Stimulated activated CD4-positive, alpha-beta T cell treated with anti-CD3 and anti-CD28 coated beads, Interleukin-15, amount 100 ng/mL, for 48 hours (primary cell): Measurements from ENCODE around the gene USP17L12.
"Not testable (repeated sequence)": the region's sequence is repeated elsewhere in the genome, so short reads cannot be mapped to it uniquely, and the experiment has no call there.

Experiments used
- DNase-seq, 2 donors: peaks; one replicate each; pipeline ENCODE4 v3.0.0-alpha.2; 2020; ENCODE audit warnings: low read depth in 2 of 2

The USP17L12 gene, protein sequence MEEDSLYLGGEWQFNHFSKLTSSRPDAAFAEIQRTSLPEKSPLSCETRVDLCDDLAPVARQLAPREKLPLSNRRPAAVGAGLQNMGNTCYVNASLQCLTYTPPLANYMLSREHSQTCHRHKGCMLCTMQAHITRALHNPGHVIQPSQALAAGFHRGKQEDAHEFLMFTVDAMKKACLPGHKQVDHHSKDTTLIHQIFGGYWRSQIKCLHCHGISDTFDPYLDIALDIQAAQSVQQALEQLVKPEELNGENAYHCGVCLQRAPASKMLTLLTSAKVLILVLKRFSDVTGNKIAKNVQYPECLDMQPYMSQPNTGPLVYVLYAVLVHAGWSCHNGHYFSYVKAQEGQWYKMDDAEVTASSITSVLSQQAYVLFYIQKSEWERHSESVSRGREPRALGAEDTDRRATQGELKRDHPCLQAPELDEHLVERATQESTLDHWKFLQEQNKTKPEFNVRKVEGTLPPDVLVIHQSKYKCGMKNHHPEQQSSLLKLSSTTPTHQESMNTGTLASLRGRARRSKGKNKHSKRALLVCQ

DNA sequence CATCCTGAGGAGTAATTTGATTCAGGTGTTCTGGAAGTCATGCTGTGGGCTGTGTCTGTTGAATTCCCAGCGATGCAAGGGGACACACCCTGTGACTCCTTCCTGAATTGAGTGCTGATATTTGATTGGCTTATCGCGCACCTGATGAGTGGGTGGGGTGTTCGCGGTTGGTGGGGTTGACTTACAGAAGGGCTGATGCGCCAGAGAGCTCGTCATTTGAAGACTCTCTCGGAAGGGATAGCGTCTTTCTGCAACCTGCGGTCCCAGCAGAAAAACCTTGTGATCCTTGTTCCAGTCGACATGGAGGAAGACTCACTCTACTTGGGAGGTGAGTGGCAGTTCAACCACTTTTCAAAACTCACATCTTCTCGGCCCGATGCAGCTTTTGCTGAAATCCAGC, at the start of gene USP17L12:
Gene USP17L12 (plus strand): TSS at position 301 of the 400 bp plus-strand sequence. CDS start 0 bp downstream, at position 301.
- DNase-seq, result not testable (repeated sequence)

DNA sequence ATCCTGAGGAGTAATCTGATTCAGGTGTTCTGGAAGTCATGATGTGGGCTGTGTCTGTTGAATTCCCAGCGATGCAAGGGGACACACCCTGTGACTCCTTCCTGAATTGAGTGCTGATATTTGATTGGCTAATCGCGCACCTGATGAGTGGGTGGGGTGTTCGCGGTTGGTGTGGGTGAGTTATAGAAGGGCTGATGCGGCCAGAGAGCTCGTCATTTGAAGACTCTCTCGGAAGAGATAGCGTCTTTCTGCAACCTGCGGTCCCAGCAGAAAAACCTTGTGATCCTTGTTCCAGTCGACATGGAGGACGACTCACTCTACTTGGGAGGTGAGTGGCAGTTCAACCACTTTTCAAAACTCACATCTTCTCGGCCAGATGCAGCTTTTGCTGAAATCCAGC, 9.6 kb upstream of the USP17L12 start, which contains the start of gene USP17L10:
Gene USP17L10 (plus strand): TSS at position 301 of the 400 bp plus-strand sequence. CDS start 0 bp downstream, at position 301.
- DNase-seq, result not testable (repeated sequence)

DNA sequence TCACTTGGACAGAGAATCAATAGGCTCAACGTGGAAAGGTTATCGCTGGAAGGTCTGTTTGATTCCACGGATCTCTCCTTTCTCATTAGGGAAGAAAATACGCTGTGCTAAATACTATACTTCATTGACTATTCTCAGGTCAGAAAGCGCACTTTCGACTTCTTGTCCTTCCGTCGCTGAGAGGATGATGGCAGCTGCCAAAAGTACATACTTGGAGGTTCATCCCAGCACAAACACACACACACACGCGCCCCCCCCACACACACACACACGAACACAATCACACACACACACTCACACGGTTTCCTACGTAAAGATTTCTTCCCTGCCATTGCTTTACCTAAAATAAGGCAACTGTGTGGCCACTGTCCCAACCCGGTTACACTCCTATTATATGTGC, 5.3 kb upstream of the USP17L12 start:
- DNase-seq, result not testable (repeated sequence)

DNA sequence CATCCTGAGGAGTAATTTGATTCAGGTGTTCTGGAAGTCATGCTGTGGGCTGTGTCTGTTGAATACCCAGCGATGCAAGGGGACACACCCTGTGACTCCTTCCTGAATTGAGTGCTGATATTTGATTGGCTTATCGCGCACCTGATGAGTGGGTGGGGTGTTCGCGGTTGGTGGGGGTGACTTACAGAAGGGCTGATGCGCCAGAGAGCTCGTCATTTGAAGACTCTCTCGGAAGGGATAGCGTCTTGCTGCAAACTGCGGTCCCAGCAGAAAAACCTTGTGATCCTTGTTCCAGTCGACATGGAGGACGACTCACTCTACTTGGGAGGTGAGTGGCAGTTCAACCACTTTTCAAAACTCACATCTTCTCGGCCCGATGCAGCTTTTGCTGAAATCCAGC, 4.8 kb upstream of the USP17L12 start, which contains the start of gene USP17L11:
Gene USP17L11 (plus strand): TSS at position 301 of the 400 bp plus-strand sequence. CDS start 0 bp downstream, at position 301.
- not testable (repeated sequence) for DNase-seq

DNA sequence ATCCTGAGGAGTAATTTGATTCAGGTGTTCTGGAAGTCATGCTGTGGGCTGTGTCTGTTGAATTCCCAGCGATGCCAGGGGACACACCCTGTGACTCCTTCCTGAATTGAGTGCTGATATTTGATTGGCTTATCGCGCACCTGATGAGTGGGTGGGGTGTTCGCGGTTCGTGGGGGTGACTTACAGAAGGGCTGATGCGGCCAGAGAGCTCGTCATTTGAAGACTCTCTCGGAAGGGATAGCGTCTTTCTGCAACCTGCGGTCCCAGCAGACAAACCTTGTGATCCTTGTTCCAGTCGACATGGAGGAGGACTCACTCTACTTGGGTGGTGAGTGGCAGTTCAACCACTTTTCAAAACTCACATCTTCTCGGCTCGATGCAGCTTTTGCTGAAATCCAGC, 4.6 kb downstream of the USP17L12 start, which contains the start of gene USP17L13:
Gene USP17L13 (plus strand): TSS at position 301 of the 400 bp plus-strand sequence. CDS start 0 bp downstream, at position 301.
- DNase-seq, result not testable (repeated sequence)

DNA sequence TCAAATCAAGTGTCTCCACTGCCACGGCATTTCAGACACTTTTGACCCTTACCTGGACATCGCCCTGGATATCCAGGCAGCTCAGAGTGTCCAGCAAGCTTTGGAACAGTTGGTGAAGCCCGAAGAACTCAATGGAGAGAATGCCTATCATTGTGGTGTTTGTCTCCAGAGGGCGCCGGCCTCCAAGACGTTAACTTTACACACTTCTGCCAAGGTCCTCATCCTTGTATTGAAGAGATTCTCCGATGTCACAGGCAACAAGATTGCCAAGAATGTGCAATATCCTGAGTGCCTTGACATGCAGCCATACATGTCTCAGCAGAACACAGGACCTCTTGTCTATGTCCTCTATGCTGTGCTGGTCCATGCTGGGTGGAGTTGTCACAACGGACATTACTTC, 10.3 kb downstream of the USP17L12 start:
- DNase-seq, result not testable (repeated sequence)

DNA sequence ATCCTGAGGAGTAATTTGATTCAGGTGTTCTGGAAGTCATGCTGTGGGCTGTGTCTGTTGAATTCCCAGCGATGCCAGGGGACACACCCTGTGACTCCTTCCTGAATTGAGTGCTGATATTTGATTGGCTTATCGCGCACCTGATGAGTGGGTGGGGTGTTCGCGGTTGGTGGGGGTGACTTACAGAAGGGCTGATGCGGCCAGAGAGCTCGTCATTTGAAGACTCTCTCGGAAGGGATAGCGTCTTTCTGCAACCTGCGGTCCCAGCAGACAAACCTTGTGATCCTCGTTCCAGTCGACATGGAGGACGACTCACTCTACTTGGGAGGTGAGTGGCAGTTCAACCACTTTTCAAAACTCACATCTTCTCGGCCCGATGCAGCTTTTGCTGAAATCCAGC, 14.1 kb downstream of the USP17L12 start, which contains the start of gene USP17L15:
Gene USP17L15 (plus strand): TSS at position 301 of the 400 bp plus-strand sequence. CDS start 0 bp downstream, at position 301.
- DNase-seq, result not testable (repeated sequence)

DNA sequence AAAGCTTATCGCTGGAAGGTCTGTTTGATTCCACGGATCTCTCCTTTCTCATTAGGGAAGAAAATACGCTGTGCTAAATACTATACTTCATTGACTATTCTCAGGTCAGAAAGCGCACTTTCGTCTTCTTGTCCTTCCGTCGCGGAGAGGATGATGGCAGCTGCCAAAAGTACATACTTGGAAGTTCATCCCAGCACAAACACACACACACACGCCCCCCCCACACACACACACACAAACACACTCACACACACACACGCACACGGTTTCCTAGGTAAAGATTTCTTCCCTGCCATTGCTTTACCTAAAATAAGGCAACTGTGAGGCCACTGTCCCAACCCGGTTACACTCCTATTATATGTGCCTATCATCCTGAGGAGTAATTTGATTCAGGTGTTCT, 18.5 kb downstream of the USP17L12 start:
- not testable (repeated sequence) for DNase-seq

DNA sequence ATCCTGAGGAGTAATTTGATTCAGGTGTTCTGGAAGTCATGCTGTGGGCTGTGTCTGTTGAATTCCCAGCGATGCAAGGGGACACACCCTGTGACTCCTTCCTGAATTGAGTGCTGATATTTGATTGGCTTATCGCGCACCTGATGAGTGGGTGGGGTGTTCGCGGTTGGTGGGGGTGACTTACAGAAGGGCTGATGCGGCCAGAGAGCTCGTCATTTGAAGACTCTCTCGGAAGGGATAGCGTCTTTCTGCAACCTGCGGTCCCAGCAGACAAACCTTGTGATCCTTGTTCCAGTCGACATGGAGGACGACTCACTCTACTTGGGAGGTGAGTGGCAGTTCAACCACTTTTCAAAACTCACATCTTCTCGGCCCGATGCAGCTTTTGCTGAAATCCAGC, 23.6 kb downstream of the USP17L12 start, which contains the start of gene USP17L17:
Gene USP17L17 (plus strand): TSS at position 301 of the 400 bp plus-strand sequence. CDS start 0 bp downstream, at position 301.
- not testable (repeated sequence) for DNase-seq

DNA sequence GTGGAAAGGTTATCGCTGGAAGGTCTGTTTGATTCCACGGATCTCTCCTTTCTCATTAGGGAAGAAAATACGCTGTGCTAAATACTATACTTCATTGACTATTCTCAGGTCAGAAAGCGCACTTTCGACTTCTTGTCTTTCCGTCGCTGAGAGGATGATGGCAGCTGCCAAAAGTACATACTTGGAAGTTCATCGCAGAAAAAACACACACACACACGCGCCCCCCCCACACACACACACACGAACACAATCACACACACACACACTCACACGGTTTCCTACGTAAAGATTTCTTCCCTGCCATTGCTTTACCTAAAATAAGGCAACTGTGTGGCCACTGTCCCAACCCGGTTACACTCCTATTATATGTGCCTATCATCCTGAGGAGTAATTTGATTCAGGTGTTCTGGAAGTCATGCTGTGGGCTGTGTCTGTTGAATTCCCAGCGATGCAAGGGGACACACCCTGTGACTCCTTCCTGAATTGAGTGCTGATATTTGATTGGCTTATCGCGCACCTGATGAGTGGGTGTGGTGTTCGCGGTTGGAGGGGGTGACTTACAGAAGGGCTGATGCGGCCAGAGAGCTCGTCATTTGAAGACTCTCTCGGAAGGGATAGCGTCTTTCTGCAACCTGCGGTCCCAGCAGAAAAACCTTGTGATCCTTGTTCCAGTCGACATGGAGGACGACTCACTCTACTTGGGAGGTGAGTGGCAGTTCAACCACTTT, 28.2 kb downstream of the USP17L12 start, which contains the start of gene USP17L18:
Gene USP17L18 (plus strand): TSS at position 678 of the 728 bp plus-strand sequence. CDS start 0 bp downstream, at position 678.
- not testable (repeated sequence) for DNase-seq

DNA sequence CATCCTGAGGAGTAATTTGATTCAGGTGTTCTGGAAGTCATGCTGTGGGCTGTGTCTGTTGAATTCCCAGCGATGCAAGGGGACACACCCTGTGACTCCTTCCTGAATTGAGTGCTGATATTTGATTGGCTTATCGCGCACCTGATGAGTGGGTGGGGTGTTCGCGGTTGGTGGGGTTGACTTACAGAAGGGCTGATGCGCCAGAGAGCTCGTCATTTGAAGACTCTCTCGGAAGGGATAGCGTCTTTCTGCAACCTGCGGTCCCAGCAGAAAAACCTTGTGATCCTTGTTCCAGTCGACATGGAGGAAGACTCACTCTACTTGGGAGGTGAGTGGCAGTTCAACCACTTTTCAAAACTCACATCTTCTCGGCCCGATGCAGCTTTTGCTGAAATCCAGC, 33.1 kb downstream of the USP17L12 start, which contains the start of gene USP17L19:
Gene USP17L19 (plus strand): TSS at position 301 of the 400 bp plus-strand sequence. CDS start 0 bp downstream, at position 301.
- DNase-seq, result not testable (repeated sequence)

DNA sequence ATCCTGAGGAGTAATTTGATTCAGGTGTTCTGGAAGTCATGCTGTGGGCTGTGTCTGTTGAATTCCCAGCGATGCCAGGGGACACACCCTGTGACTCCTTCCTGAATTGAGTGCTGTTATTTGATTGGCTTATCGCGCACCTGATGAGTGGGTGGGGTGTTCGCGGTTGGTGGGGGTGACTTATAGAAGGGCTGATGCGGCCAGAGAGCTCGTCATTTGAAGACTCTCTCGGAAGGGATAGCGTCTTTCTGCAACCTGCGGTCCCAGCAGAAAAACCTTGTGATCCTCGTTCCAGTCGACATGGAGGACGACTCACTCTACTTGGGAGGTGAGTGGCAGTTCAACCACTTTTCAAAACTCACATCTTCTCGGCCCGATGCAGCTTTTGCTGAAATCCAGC, 37.9 kb downstream of the USP17L12 start, which contains the start of gene USP17L20:
Gene USP17L20 (plus strand): TSS at position 301 of the 400 bp plus-strand sequence. CDS start 0 bp downstream, at position 301.
- not testable (repeated sequence) for DNase-seq

DNA sequence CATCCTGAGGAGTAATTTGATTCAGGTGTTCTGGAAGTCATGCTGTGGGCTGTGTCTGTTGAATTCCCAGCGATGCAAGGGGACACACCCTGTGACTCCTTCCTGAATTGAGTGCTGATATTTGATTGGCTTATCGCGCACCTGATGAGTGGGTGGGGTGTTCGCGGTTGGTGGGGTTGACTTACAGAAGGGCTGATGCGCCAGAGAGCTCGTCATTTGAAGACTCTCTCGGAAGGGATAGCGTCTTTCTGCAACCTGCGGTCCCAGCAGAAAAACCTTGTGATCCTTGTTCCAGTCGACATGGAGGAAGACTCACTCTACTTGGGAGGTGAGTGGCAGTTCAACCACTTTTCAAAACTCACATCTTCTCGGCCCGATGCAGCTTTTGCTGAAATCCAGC, 42.6 kb downstream of the USP17L12 start, which contains the start of gene USP17L21:
Gene USP17L21 (plus strand): TSS at position 301 of the 400 bp plus-strand sequence. CDS start 0 bp downstream, at position 301.
- DNase-seq, result not testable (repeated sequence)

DNA sequence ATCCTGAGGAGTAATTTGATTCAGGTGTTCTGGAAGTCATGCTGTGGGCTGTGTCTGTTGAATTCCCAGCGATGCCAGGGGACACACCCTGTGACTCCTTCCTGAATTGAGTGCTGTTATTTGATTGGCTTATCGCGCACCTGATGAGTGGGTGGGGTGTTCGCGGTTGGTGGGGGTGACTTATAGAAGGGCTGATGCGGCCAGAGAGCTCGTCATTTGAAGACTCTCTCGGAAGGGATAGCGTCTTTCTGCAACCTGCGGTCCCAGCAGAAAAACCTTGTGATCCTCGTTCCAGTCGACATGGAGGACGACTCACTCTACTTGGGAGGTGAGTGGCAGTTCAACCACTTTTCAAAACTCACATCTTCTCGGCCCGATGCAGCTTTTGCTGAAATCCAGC, 47.4 kb downstream of the USP17L12 start, which contains the start of gene USP17L22:
Gene USP17L22 (plus strand): TSS at position 301 of the 400 bp plus-strand sequence. CDS start 0 bp downstream, at position 301.
- not testable (repeated sequence) for DNase-seq
